SK-N-SH (cell line): Measurements from ENCODE around the gene NUP188. TPM values are rescaled to one million over a fixed set of nuclear protein-coding genes. Genes with fewer than 3 reads are reported as not detected.

ENCODE experiments used
- CTCF ChIA-PET: fragments of 300-600, 350-600 bp; formaldehyde crosslinking; extraction: SDS; loops from one replicate; lab custom pipeline; 2021; lab: Yijun Ruan, JAX
- POLR2A ChIA-PET: fragments of 350-600 bp; sonication (Branson Sonifier 250); formaldehyde crosslinking; extraction: SDS; loops from one replicate; lab custom pipeline; 2020; ENCODE audit warnings: antibody characterized with exemption, inconsistent platforms; lab: Yijun Ruan, JAX
- DNase-seq: peaks from one replicate; pipeline ENCODE4 v3.0.0; 2012
- H2AFZ ChIP-seq: fragments of 200-600 bp; sonication (generic); 2 replicates; pipeline ENCODE4 v1.8.1; 2016; ENCODE audit warnings: antibody characterized with exemption, mild to moderate bottlenecking, low read depth
- H3F3A ChIP-seq: fragments of 200-600 bp; sonication (generic); replicated peaks from 2 replicates; pipeline ENCODE3; 2016; ENCODE audit warnings: antibody characterized with exemption, mild to moderate bottlenecking; ENCODE audit not compliant: insufficient read depth
- H3K27ac ChIP-seq, 2 experiments: fragments of 200-500 bp in 1 of 2; fragments of 200-600 bp in 1 of 2; sonication (Bioruptor generic) in 1 of 2; sonication (generic), shearing (Covaris generic) in 1 of 2; 2 replicates each; pipeline versions ENCODE4 v1.5.1 to v1.6.1; 2014 to 2016; ENCODE audit warnings: low read depth in 2 of 2, inconsistent platforms in 1 of 2, low read length in 1 of 2, mild to moderate bottlenecking in 1 of 2, mixed read lengths in 1 of 2
- H3K27me3 ChIP-seq: fragments of 200-600 bp; sonication (generic), shearing (Covaris generic); 2 replicates; pipeline ENCODE4 v1.6.1; 2016; ENCODE audit warnings: mixed run types; ENCODE audit not compliant: insufficient read depth
- H3K36me3 ChIP-seq, 2 experiments: fragments of 200-500 bp in 1 of 2; fragments of 200-600 bp in 1 of 2; sonication (Bioruptor generic) in 1 of 2; sonication (generic) in 1 of 2; replicated peaks in 1 of 2; 2 replicates each; pipeline versions ENCODE3 to v1.5.1; 2014 to 2016; ENCODE audit warnings: low read length in 1 of 2, mild to moderate bottlenecking in 1 of 2; ENCODE audit not compliant: insufficient read depth in 2 of 2, control insufficient read depth in 1 of 2
- H3K4me1 ChIP-seq, 2 experiments: fragments of 200-500 bp in 1 of 2; fragments of 200-600 bp in 1 of 2; sonication (Bioruptor generic) in 1 of 2; sonication (generic), shearing (Covaris generic) in 1 of 2; 2 replicates each; pipeline versions ENCODE4 v1.5.1 to v1.6.1; 2014 to 2016; ENCODE audit warnings: low read depth in 1 of 2, low read length in 1 of 2, mixed run types in 1 of 2; ENCODE audit not compliant: insufficient read depth in 2 of 2, control insufficient read depth in 1 of 2
- H3K4me2 ChIP-seq: fragments of 200-600 bp; sonication (generic), shearing (Covaris generic); 2 replicates; pipeline ENCODE4 v1.6.1; 2017; ENCODE audit warnings: mixed run types
- H3K4me3 ChIP-seq, 2 experiments: fragments of 200-500 bp in 1 of 2; fragments of 200-600 bp in 1 of 2; sonication (Bioruptor generic) in 1 of 2; sonication (generic), shearing (Covaris generic) in 1 of 2; 2 replicates each; pipeline versions ENCODE4 v1.5.1 to v1.8.1; 2014 to 2016; ENCODE audit warnings: low read depth in 2 of 2, inconsistent platforms in 1 of 2, low read length in 1 of 2, mild to moderate bottlenecking in 1 of 2, mixed read lengths in 1 of 2, moderate library complexity in 1 of 2
- H3K79me2 ChIP-seq: fragments of 200-600 bp; sonication (generic); 2 replicates; pipeline ENCODE4 v1.8.1; 2017; ENCODE audit warnings: mild to moderate bottlenecking; ENCODE audit not compliant: insufficient read depth
- H3K9ac ChIP-seq: fragments of 200-600 bp; sonication (generic); 2 replicates; pipeline ENCODE4 v1.6.1; 2017; ENCODE audit warnings: mixed run types
- H3K9me2 ChIP-seq: fragments of 200-600 bp; sonication (generic); 2 replicates; pipeline ENCODE4 v1.6.1; 2017; ENCODE audit warnings: mixed run types
- H3K9me3 ChIP-seq: fragments of 200-600 bp; sonication (generic); 2 replicates; pipeline ENCODE4 v1.6.1; 2017; ENCODE audit warnings: mixed run types, mild to moderate bottlenecking, moderate library complexity
- H4K20me1 ChIP-seq: fragments of 200-600 bp; sonication (generic); 2 replicates; pipeline ENCODE4 v1.6.1; 2017; ENCODE audit warnings: mild to moderate bottlenecking, mixed run types; ENCODE audit not compliant: insufficient read depth
- CTCF ChIP-seq: fragments of 200-600 bp; sonication (generic); IDR thresholded peaks from 2 replicates; pipeline ENCODE4 v1.6.1; 2017; ENCODE audit warnings: antibody characterized with exemption, mild to moderate bottlenecking, moderate library complexity
- EZH2phosphoT487 ChIP-seq: fragments of 200-600 bp; sonication (generic); IDR thresholded peaks from 2 replicates; pipeline ENCODE4 v1.6.1; 2017; ENCODE audit warnings: low read depth, mixed run types, mild to moderate bottlenecking, antibody characterized with exemption, moderate library complexity, borderline replicate concordance
- FOXM1 ChIP-seq: IDR thresholded peaks from 2 replicates; pipeline ENCODE4 v1.4.0; 2012; ENCODE audit warnings: low read depth, mild to moderate bottlenecking
- GABPA ChIP-seq: IDR thresholded peaks from 2 replicates; pipeline ENCODE4 v1.4.0; 2012; ENCODE audit warnings: low read depth, mild to moderate bottlenecking
- GATA2 ChIP-seq: sonication (generic); formaldehyde crosslinking; IDR thresholded peaks from 2 replicates; pipeline ENCODE4 v1.5.0; 2020; ENCODE audit warnings: mild to moderate bottlenecking, missing genetic modification reagents
- MAX ChIP-seq: IDR thresholded peaks from 2 replicates; pipeline ENCODE4 v1.4.0; 2012; ENCODE audit warnings: low read depth
- MEF2A ChIP-seq: IDR thresholded peaks from 2 replicates; pipeline ENCODE4 v1.4.0; 2012; ENCODE audit warnings: low read depth, borderline replicate concordance
- MXI1 ChIP-seq: IDR thresholded peaks from 2 replicates; pipeline ENCODE4 v1.6.1; 2012; ENCODE audit warnings: mild to moderate bottlenecking, low read depth, low read length, improper control_type of control experiment
- NRF1 ChIP-seq: IDR thresholded peaks from 2 replicates; pipeline ENCODE4 v1.6.1; 2012; ENCODE audit warnings: low read depth, mild to moderate bottlenecking, low read length
- POLR2AphosphoS5 ChIP-seq: IDR thresholded peaks from 2 replicates; pipeline ENCODE4 v1.6.1; 2012; ENCODE audit warnings: low read depth, low read length
- RAD21 ChIP-seq: IDR thresholded peaks from 2 replicates; pipeline ENCODE4 v1.6.1; 2012; ENCODE audit warnings: mild to moderate bottlenecking, low read length
- TCF12 ChIP-seq: IDR thresholded peaks from 2 replicates; pipeline ENCODE4 v1.4.0; 2012
- TEAD4 ChIP-seq: IDR thresholded peaks from 2 replicates; pipeline ENCODE4 v1.4.0; 2012; ENCODE audit warnings: mild to moderate bottlenecking, borderline replicate concordance; ENCODE audit not compliant: insufficient read depth
- whole genome bisulfite sequencing: methylation state at CpG from one replicate; pipeline ENCODE4 v1.1.6; 2017; ENCODE audit warnings: low lambda C conversion rate; 5-methylcytosine and 5-hydroxymethylcytosine counted together
- polyA plus RNA-seq, 3 experiments: library from polyadenylated mRNA; depleted of rRNA; stranded (reverse); fragments of >200 nt; gene quantifications; 2 replicates each; pipeline ENCODE4 v1.2.3, GENCODE V29; 2012

Gene NUP188
- polyA plus RNA-seq, 1 of the 3 experiments (the other 2 are of a cell fraction): 49.5 TPM

- H3K79me2 ChIP-seq: peaks cover 82% of the 10 kb centered on the region; the same call in 1 of the 2 replicates
- H3F3A ChIP-seq: peaks cover 4% of the 10 kb centered on the region
- no peaks in the 10 kb centered on the region for H3K9me3 ChIP-seq
- ChIA-PET POLR2A (no interaction called here), CTCF (interaction anchor here (0.9 to 1.0 kb wide), 2 partner anchors 28 to 29 kb away, joined by 3 read pairs; no protein-coding TSS in a partner anchor)
- WGBS: 93% methylated on average over 17 of the region's 18 CpGs
- H3K27me3 ChIP-seq: no peaks in the 10 kb centered on the region
- DNase-seq: no peak
- H3K27ac ChIP-seq: no peak overlapping the region
- no peak overlapping the region for H2AFZ ChIP-seq
- peaks cover 4 to 25% of the 10 kb centered on the region in 2 experiments for H3K36me3 ChIP-seq
- H3K4me2 ChIP-seq: no peak overlapping the region
- no peaks in the 10 kb centered on the region for H3K9me2 ChIP-seq
- no peak for TF ChIP-seq POLR2AphosphoS5
- no peak for TF ChIP-seq GABPA
- no peak for TF ChIP-seq GATA2 (CRISPR knock-in tag)
- TF ChIP-seq RAD21: no peak
- no peak for TF ChIP-seq EZH2phosphoT487
- TF ChIP-seq CTCF: no peak
- TF ChIP-seq TCF12: no peak
- no peak for TF ChIP-seq NRF1
- no peak for TF ChIP-seq MAX
- TF ChIP-seq FOXM1: no peak
- TF ChIP-seq MXI1: no peak
- no peak overlapping the region for H3K9ac ChIP-seq
- no peaks in the 10 kb centered on the region for H4K20me1 ChIP-seq
- H3K4me1 ChIP-seq: peaks cover 5% of the 10 kb centered on the region in 2 experiments; a peak in 2 of 4 replicates
- H3K4me3 ChIP-seq: no peak overlapping the region
These were observed 48.5 kb upstream of the NUP188 start for GRCh38 chr9:128898845-128899565.

GRCh38 chr9:128899566-128900322, 47.8 kb upstream of the NUP188 start:
- H3K36me3 ChIP-seq: peaks cover 4 to 25% of the 10 kb centered on the region in 2 experiments
- POLR2A ChIA-PET: no interaction called here

More at GRCh38 chr9:128899566-128900322, 47.8 kb upstream of the NUP188 start:
- peaks cover 5 to 7% of the 10 kb centered on the region in 2 experiments; a peak in 2 of 4 replicates for H3K4me1 ChIP-seq
- TF ChIP-seq MEF2A: no peak
- TF ChIP-seq TEAD4: no peak
- TF ChIP-seq, all 33 proteins: peak for 0
- Histone ChIP-seq H3K9me2 (no peaks in the 10 kb centered on the region), H2AFZ (no peak overlapping the region), H3F3A (peaks cover 8% of the 10 kb centered on the region), H3K9me3 (no peaks in the 10 kb centered on the region), H3K4me2 (no peak overlapping the region), H3K27ac (no peak overlapping the region), H3K27me3 (no peaks in the 10 kb centered on the region), H3K79me2 (peaks cover 84% of the 10 kb centered on the region; the same call in 1 of the 2 replicates), H3K4me3 (no peak overlapping the region), H3K9ac (no peak overlapping the region), H4K20me1 (no peaks in the 10 kb centered on the region)
- no peak for DNase-seq
- CTCF ChIA-PET: interaction anchor here (1.0 to 1.5 kb wide), 3 partner anchors 21 to 28 kb away, joined by 3 to 5 read pairs (median 3); no protein-coding TSS in a partner anchor
- WGBS: 87% methylated on average over 7 of the region's 8 CpGs
